ENCODE data around the gene NEUROD6. TPM values are rescaled to one million over a fixed set of nuclear protein-coding genes. Genes with fewer than 3 reads are reported as not detected.

The NEUROD6 gene
- total RNA-seq, 2 experiments from 2014 or later: not detected

DNA sequence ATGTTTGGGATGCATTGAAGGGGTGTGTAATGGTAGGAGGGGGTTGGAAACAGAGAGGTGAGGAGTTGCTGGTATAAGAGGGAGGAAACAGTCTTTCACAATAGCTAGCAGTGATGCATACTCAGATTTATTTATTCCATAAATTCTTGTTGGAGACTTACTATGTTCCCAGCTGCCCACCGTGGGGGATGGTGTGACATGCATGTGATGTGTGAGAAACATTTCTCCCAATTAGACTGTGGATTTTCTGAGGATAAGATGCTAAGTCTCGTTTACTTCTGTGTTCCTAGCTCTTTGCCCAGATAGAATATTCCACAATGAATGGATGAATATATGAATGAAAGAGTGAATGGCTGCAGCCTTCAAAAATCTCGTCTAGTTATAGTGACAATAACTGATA lies 23.0 kb upstream of the NEUROD6 start:
- Histone ChIP-seq H3K4me2 (ENCODE audit: low read length) (no peak overlapping the region), H2AFZ (ENCODE audit: low read length) (no peak overlapping the region), H3K9me2 (ENCODE audit: insufficient read depth, low read length) (no peaks in the 10 kb centered on the region), H3K9me3 (ENCODE audit: low read length) (no peaks in the 10 kb centered on the region), H3K79me2 (ENCODE audit: insufficient read depth, low read depth, low read length) (no peaks in the 10 kb centered on the region), H3K4me3 (ENCODE audit: low read depth, low read length, poor library complexity, severe bottlenecking) (no peak overlapping the region), H3K36me3 (ENCODE audit: insufficient read depth, low read length) (no peaks in the 10 kb centered on the region), H3K4me1 (ENCODE audit: insufficient read depth, low read length, poor library complexity, severe bottlenecking) (no peaks in the 10 kb centered on the region), H3K27ac (ENCODE audit: low read depth, low read length, poor library complexity, severe bottlenecking) (no peak overlapping the region), H4K20me1 (ENCODE audit: insufficient read depth, low read length) (no peaks in the 10 kb centered on the region)
- ChIA-PET POLR2A (interaction anchor here (0.6 kb wide), 1 partner anchor 161 kb away, joined by 4 read pairs; no protein-coding TSS in a partner anchor), CTCF (ENCODE audit: unreplicated experiment) (no interaction called here)
- TF ChIP-seq, protein P1, sequence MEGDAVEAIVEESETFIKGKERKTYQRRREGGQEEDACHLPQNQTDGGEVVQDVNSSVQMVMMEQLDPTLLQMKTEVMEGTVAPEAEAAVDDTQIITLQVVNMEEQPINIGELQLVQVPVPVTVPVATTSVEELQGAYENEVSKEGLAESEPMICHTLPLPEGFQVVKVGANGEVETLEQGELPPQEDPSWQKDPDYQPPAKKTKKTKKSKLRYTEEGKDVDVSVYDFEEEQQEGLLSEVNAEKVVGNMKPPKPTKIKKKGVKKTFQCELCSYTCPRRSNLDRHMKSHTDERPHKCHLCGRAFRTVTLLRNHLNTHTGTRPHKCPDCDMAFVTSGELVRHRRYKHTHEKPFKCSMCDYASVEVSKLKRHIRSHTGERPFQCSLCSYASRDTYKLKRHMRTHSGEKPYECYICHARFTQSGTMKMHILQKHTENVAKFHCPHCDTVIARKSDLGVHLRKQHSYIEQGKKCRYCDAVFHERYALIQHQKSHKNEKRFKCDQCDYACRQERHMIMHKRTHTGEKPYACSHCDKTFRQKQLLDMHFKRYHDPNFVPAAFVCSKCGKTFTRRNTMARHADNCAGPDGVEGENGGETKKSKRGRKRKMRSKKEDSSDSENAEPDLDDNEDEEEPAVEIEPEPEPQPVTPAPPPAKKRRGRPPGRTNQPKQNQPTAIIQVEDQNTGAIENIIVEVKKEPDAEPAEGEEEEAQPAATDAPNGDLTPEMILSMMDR (conservative IDR thresholded peaks at IDR 0.05; ENCODE audit: low read length): no peak
- intact Hi-C loops (cut with micrococcal nuclease; ENCODE audit: unreplicated experiment): no loop called here
- no peak for DNase-seq (ENCODE audit: low spot score)
- no TSS peak for BruUV-seq (replicated peaks)

DNA sequence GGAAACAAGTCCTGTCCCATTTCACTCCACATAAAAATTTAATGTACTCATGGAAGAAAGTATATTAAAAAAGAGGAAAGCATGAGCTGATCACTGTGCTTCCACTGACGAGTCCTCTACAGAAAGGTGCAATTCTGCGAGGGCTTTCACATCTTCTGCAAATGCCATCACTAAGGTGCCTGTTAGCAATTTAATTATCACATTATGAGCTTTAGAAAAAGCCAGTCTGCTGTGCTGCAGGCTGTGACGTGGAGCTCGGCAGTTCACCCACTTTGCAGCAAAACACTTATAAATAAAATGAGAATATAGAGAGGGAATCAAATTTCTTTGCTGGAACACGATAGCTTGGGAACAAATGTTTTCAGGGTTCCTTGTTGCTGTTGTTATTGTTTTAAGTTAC lies 22.5 kb upstream of the NEUROD6 start:
- ChIA-PET POLR2A (interaction anchor here (0.6 kb wide), 1 partner anchor 162 kb away, joined by 4 read pairs; no protein-coding TSS in a partner anchor), CTCF (ENCODE audit: unreplicated experiment) (no interaction called here)
- Histone ChIP-seq H3K9me3 (ENCODE audit: low read length) (no peaks in the 10 kb centered on the region), H3K27ac (ENCODE audit: low read depth, low read length, poor library complexity, severe bottlenecking) (no peak overlapping the region), H3K4me1 (ENCODE audit: insufficient read depth, low read length, poor library complexity, severe bottlenecking) (no peaks in the 10 kb centered on the region), H2AFZ (ENCODE audit: low read length) (no peak overlapping the region), H3K9me2 (ENCODE audit: insufficient read depth, low read length) (no peaks in the 10 kb centered on the region), H3K79me2 (ENCODE audit: insufficient read depth, low read depth, low read length) (no peaks in the 10 kb centered on the region), H3K4me3 (ENCODE audit: low read depth, low read length, poor library complexity, severe bottlenecking) (no peak overlapping the region), H3K4me2 (ENCODE audit: low read length) (no peak overlapping the region), H3K36me3 (ENCODE audit: insufficient read depth, low read length) (no peaks in the 10 kb centered on the region), H4K20me1 (ENCODE audit: insufficient read depth, low read length) (no peaks in the 10 kb centered on the region)
- no peak for TF ChIP-seq EZH2phosphoT487 (IDR thresholded peaks at IDR 0.05; ENCODE audit: borderline replicate concordance, low read depth, low read length)
- TF ChIP-seq, protein P1 (conservative IDR thresholded peaks at IDR 0.05; ENCODE audit: low read length): no peak
- no TSS peak for BruUV-seq (replicated peaks)
- intact Hi-C loops (cut with micrococcal nuclease; ENCODE audit: unreplicated experiment): no loop called here
- DNase-seq (ENCODE audit: low spot score): no peak

DNA sequence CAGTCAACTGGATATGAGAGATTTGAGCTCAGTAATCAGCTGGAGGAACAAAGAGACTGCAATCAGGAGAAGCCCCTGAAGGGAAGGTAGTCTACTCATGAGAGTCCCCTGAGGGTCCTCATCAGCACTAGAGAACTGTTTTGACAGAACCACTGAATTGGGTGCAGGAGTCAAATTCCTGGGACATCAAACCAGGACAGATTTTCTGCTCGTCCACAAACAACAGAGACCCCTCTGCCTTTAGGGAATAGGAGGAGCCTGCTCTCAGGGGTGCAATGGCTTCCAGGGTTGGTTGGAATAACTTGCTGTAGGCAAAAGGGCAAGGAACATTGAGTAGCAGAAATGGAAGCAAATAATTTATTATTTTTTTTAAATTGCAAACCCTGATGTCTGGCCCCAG lies 21.9 kb upstream of the NEUROD6 start:
- Histone ChIP-seq H3K36me3 (ENCODE audit: insufficient read depth, low read length) (no peaks in the 10 kb centered on the region), H3K79me2 (ENCODE audit: insufficient read depth, low read depth, low read length) (no peaks in the 10 kb centered on the region), H3K9me2 (ENCODE audit: insufficient read depth, low read length) (no peaks in the 10 kb centered on the region), H3K4me2 (ENCODE audit: low read length) (no peak overlapping the region), H3K4me3 (ENCODE audit: low read depth, low read length, poor library complexity, severe bottlenecking) (no peak overlapping the region), H3K9me3 (ENCODE audit: low read length) (no peaks in the 10 kb centered on the region), H3K27ac (ENCODE audit: low read depth, low read length, poor library complexity, severe bottlenecking) (no peak overlapping the region), H4K20me1 (ENCODE audit: insufficient read depth, low read length) (no peaks in the 10 kb centered on the region), H3K4me1 (ENCODE audit: insufficient read depth, low read length, poor library complexity, severe bottlenecking) (no peaks in the 10 kb centered on the region), H2AFZ (ENCODE audit: low read length) (no peak overlapping the region)
- no TSS peak for BruUV-seq (replicated peaks)
- intact Hi-C loops (cut with micrococcal nuclease; ENCODE audit: unreplicated experiment): no loop called here
- no peak for DNase-seq (ENCODE audit: low spot score)
- ChIA-PET CTCF (ENCODE audit: unreplicated experiment) (no interaction called here), POLR2A (no interaction called here)
- TF ChIP-seq, protein P1 (conservative IDR thresholded peaks at IDR 0.05; ENCODE audit: low read length): no peak
- no peak for TF ChIP-seq EZH2phosphoT487 (IDR thresholded peaks at IDR 0.05; ENCODE audit: borderline replicate concordance, low read depth, low read length)
